GM20431 (cell line): ENCODE results near the gene ENDOU.

Source experiments
- in situ Hi-C: fragments of 300-500 bp; cut with MseI, MboI; formaldehyde crosslinking; loops from one replicate; pipeline ENCODE4 v1.15.0; 2020; ENCODE audit warnings: low sequenced_read_pairs; ENCODE audit not compliant: unreplicated experiment

ENDOU gene

GRCh38 chr12:47729233-47729632, 3.9 kb upstream of the ENDOU start:
- in situ Hi-C loops: no loop called here

GRCh38 chr12:47725893-47726292, 603 bp upstream of the ENDOU start:
- in situ Hi-C loops: no loop called here

DNA sequence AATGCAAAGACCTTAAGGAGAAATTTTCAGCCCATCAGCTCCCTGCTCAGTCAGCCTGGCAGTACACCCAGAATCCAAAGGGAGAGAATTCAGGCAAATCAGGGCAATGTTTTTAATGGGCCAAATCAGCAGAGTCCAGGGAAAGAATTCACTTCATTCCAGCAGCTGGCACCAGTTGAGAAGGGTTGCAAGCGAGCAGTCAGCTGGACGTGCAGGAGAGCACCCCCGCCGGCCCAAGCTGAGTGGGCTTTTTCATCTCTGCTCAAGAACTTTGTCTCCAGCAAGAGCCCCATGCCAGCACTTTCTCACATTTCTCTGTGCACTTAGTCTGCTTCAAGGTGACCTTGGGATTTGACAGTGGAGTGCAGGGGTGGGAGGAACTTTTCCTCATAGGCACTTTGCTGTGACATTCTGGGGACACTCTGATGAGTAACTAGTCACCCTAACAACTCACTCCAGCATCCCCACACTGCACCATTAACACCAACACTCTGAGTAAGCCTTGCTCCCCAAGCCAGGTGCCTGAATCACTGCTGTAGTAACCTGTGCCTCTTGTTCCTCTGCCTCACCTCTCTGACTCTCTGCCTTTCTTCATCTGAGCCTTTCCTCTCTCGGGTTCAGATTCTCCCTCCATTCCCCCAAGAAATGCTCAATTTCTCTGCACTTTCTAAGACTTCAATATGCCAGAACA, 2.2 kb downstream of the ENDOU start:
- in situ Hi-C loops: no loop called here

DNA sequence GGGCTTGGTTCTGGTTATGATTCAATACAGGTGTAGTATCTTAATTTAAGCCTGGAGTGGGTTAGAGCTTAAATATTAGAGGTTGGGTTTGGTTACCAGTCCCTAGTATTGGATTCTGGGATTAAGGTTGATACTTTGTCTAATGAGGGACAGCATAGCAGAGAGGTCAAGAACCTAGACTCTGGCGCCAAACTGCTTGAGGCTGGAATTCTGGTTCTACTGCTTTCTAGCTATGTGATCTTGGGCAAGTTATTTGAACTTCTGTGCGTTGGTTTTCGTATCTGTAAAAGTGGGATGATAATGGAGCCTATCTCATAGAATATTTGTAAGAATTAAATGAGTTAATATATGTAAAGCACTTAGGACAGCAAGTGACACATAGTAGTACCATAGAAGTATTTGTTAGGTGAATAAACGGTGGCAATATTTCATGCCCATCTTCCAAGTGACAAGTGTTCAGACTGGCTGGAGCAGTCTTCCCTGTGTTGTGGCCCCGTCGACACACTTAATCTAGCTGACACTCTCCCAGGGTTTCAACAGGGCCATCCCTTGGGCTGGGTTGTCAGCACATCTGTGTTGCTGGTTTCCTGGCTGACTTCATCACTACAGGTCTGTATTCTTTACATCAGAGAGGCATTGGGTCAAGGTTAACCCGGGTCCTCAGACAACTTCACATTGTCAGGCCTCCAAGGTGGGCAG, 3.0 kb downstream of the ENDOU start:
- in situ Hi-C loops: no loop called here

DNA sequence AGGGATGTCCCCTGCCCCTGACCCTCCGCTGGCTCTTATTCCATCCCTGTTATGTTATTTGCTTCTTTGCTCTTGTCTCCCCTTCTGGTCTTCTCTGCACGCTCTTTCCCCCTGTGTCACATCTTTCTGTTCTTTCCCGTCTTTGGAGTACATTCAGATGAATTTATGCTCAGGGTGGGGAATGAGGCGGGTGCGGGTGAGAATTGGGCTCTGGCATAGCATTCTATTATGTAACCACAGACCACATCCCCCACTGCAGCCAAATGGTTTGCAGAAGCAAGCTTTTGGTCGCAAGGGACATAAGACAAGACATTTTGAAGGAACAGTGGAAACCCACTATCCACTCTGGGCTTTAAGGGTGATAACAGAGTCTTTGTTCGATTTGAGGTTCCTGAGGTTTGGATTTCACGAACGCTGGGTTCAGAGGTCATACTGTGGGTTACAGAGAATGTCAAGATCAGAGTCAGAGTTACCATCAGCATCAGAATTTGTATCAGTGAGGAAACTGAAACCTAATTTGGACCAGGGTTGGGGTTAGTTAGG, 3.8 kb downstream of the ENDOU start:
- in situ Hi-C loops: no loop called here

DNA sequence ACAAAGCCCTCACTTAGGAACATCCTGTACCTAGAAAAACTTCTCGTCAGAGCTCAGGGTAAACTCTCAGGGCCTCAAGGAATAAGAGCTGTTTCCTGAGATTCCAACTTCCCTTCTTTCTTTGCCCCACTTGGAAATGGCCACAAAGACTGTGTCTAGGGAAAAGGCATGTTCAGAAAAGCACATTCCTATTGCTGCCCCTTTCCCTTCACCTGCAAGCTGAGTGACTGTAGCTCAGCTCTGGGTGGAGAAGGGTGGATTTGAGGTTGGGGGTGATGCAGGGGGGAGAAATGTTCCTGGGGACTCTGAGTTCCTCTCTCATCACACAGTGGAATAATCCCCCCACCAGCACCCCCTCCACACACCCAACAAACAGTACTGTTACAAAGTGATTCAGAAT, 6.8 kb downstream of the ENDOU start:
- in situ Hi-C loops: loop anchor here (10.0 kb wide), 1 partner anchor 46 kb away; no protein-coding TSS in a partner anchor

GRCh38 chr12:47717443-47718193, 7.7 kb downstream of the ENDOU start:
- in situ Hi-C loops: loop anchor here (10.0 kb wide), 1 partner anchor 47 kb away; no protein-coding TSS in a partner anchor

DNA sequence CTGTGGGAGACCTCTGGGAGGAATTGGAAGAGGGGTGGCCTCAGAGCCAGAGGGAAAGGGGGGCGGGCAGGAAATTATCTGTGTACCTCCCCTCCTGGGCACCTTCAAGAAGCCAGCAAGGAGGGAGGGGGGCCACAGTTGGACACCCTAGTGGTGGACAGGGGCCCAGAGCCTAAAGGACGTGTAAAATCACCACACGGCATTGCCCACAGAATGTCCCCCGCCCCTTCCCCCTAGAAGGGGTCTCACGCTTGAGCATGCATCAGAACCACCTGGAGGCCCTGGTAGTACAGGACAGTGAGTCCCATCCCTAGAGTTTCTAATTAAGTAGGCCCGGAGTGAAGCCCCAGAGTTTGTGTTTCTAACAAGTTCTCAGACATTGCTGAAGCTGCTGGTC, 8.2 kb downstream of the ENDOU start:
- in situ Hi-C loops: loop anchor here (10.0 kb wide), 1 partner anchor 48 kb away; no protein-coding TSS in a partner anchor

- in situ Hi-C loops: loop anchor here (10.0 kb wide), 1 partner anchor 49 kb away; no protein-coding TSS in a partner anchor
Measured at GRCh38 chr12:47715877-47716548, 9.3 kb downstream of the ENDOU start.

- in situ Hi-C loops: loop anchor here (10.0 kb wide), 1 partner anchor 49 kb away; no protein-coding TSS in a partner anchor
Measured at GRCh38 chr12:47715393-47715876, 9.9 kb downstream of the ENDOU start.

- in situ Hi-C loops: loop anchor here (10.0 kb wide), 1 partner anchor 50 kb away; no protein-coding TSS in a partner anchor
Measured at GRCh38 chr12:47714826-47715386, 10.4 kb downstream of the ENDOU start.

DNA sequence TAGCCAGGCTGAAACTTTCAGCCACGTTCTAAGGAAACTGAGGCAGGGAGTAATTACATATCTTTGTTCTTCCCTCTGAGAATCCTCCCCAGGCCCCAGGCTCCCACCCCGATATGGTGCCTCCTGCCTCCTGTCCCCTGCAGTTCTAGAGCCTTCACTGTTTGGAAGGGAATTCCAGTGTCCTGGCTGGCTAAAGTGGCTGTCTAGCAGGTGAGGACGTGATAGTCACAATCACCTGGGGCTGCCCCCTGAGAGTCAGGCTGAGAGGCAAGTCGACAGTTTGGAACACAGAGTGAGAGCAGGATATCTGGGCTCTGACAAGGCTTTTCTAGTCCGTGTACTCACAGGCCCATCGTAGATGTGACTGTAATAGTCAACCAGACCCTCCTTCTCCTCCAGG, 13.1 kb downstream of the ENDOU start:
- in situ Hi-C loops: loop anchor here (10.0 kb wide), 1 partner anchor 53 kb away; no protein-coding TSS in a partner anchor

- in situ Hi-C loops: loop anchor here (10.0 kb wide), 1 partner anchor 53 kb away; no protein-coding TSS in a partner anchor
Measured at GRCh38 chr12:47711448-47711847, 13.8 kb downstream of the ENDOU start.

- in situ Hi-C loops: loop anchor here (10.0 kb wide), 1 partner anchor 55 kb away; no protein-coding TSS in a partner anchor
Measured at GRCh38 chr12:47710278-47710677, 15.0 kb downstream of the ENDOU start.

DNA sequence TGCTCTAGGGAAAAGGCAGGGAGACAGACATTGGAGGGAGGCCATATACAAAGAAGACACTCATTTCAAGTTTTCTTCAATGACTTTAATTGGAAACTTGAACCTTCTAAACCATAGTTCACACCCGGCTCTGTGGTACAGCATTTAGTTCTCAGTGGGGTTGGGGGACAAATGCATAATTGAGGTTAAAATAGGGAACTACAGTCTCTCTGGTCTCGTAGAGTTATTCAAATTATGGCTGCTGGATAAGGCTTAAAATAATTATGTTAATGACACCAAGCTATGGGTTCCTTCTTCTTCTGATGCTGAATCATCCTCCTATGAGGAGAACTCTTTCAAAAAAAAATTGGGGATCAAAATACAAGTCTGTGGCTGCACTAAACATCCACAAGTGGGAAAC, 15.6 kb downstream of the ENDOU start:
- in situ Hi-C loops: loop anchor here (10.0 kb wide), 1 partner anchor 55 kb away; no protein-coding TSS in a partner anchor

- in situ Hi-C loops: no loop called here
Measured at GRCh38 chr12:47709237-47709636, 16.1 kb downstream of the ENDOU start.

- in situ Hi-C loops: no loop called here
Measured at GRCh38 chr12:47707905-47708543, 17.3 kb downstream of the ENDOU start.

- in situ Hi-C loops: no loop called here
Measured at GRCh38 chr12:47707355-47707754, 17.9 kb downstream of the ENDOU start.
